ENCODE data around the gene SCN4B.

The SCN4B gene

GRCh38 chr11:118167253-118167652 is 14.6 kb upstream of the SCN4B start:
- no peak for DNase-seq (ENCODE audit: low read depth)
- H3K4me3 ChIP-seq (ENCODE audit: low read depth, low read length), result no peak overlapping the region
- TF ChIP-seq CTCF (IDR thresholded peaks at IDR 0.05; ENCODE audit: low read depth, low read length), result no peak
- no peak for TF ChIP-seq POLR2A (IDR thresholded peaks at IDR 0.05; ENCODE audit: extremely low read depth, insufficient read length)
- TF ChIP-seq MAX (IDR thresholded peaks at IDR 0.05; ENCODE audit: low read depth, low read length), result no peak
- no peak for TF ChIP-seq MYC (IDR thresholded peaks at IDR 0.05; ENCODE audit: low read depth, low read length)

- H3K4me3 ChIP-seq (ENCODE audit: low read depth, low read length), result no peak overlapping the region
- no peak for DNase-seq (ENCODE audit: low read depth)
- no peak for TF ChIP-seq POLR2A (IDR thresholded peaks at IDR 0.05; ENCODE audit: extremely low read depth, insufficient read length)
- no peak for TF ChIP-seq CTCF (IDR thresholded peaks at IDR 0.05; ENCODE audit: low read depth, low read length)
- no peak for TF ChIP-seq MYC (IDR thresholded peaks at IDR 0.05; ENCODE audit: low read depth, low read length)
- TF ChIP-seq MAX (IDR thresholded peaks at IDR 0.05; ENCODE audit: low read depth, low read length), result no peak
Observed at GRCh38 chr11:118166641-118167040, 14.0 kb upstream of the SCN4B start.

- no peak for TF ChIP-seq POLR2A (IDR thresholded peaks at IDR 0.05; ENCODE audit: extremely low read depth, insufficient read length)
- no peak for TF ChIP-seq CTCF (IDR thresholded peaks at IDR 0.05; ENCODE audit: low read depth, low read length)
- no peak for TF ChIP-seq MYC (IDR thresholded peaks at IDR 0.05; ENCODE audit: low read depth, low read length)
- no peak for TF ChIP-seq MAX (IDR thresholded peaks at IDR 0.05; ENCODE audit: low read depth, low read length)
- no peak overlapping the region for H3K4me3 ChIP-seq (ENCODE audit: low read depth, low read length)
- DNase-seq (ENCODE audit: low read depth), result no peak
Observed at GRCh38 chr11:118164885-118165284, 12.3 kb upstream of the SCN4B start.

GRCh38 chr11:118163494-118163893 is 10.9 kb upstream of the SCN4B start:
- no peak overlapping the region for H3K4me3 ChIP-seq (ENCODE audit: low read depth, low read length)

GRCh38 chr11:118162846-118163245 is 10.2 kb upstream of the SCN4B start:
- TF ChIP-seq MYC (IDR thresholded peaks at IDR 0.05; ENCODE audit: low read depth, low read length) (no peak), MAX (IDR thresholded peaks at IDR 0.05; ENCODE audit: low read depth, low read length) (no peak), CTCF (IDR thresholded peaks at IDR 0.05; ENCODE audit: low read depth, low read length) (no peak), POLR2A (IDR thresholded peaks at IDR 0.05; ENCODE audit: extremely low read depth, insufficient read length) (no peak)
- no peak for DNase-seq (ENCODE audit: low read depth)
- H3K4me3 ChIP-seq (ENCODE audit: low read depth, low read length), result no peak overlapping the region

More at GRCh38 chr11:118163494-118163893, 10.9 kb upstream of the SCN4B start:
- no peak for TF ChIP-seq POLR2A (IDR thresholded peaks at IDR 0.05; ENCODE audit: extremely low read depth, insufficient read length)
- no peak for TF ChIP-seq CTCF (IDR thresholded peaks at IDR 0.05; ENCODE audit: low read depth, low read length)
- TF ChIP-seq MAX (IDR thresholded peaks at IDR 0.05; ENCODE audit: low read depth, low read length), result no peak
- no peak for TF ChIP-seq MYC (IDR thresholded peaks at IDR 0.05; ENCODE audit: low read depth, low read length)
- DNase-seq (ENCODE audit: low read depth), result no peak

- TF ChIP-seq CTCF (IDR thresholded peaks at IDR 0.05; ENCODE audit: low read depth, low read length) (no peak), MYC (IDR thresholded peaks at IDR 0.05; ENCODE audit: low read depth, low read length) (no peak), MAX (IDR thresholded peaks at IDR 0.05; ENCODE audit: low read depth, low read length) (no peak), POLR2A (IDR thresholded peaks at IDR 0.05; ENCODE audit: extremely low read depth, insufficient read length) (no peak)
- DNase-seq (ENCODE audit: low read depth), result no peak
- H3K4me3 ChIP-seq (ENCODE audit: low read depth, low read length), result no peak overlapping the region
Observed at GRCh38 chr11:118161786-118162185, 9.2 kb upstream of the SCN4B start.
